ENCODE measurements around the gene UBXN4. TPM values are rescaled to one million over a fixed set of nuclear protein-coding genes. Genes with fewer than 3 reads are reported as not detected.
"Not testable (repeated sequence)": the region's sequence is repeated elsewhere in the genome, so short reads cannot be mapped to it uniquely, and the experiment has no call there.

Gene UBXN4
- total RNA-seq, 1 donor from 2014 or later: 131 TPM

GRCh38 chr2:135792401-135793150, 50.9 kb downstream of the UBXN4 start:
- H3K4me1 Mint-ChIP-seq: peaks cover 11% of the 10 kb centered on the region
- H3K27ac Mint-ChIP-seq: no peak overlapping the region
- H3K27me3 Mint-ChIP-seq (ENCODE audit: low read depth): no peaks in the 10 kb centered on the region
- H3K9me3 Mint-ChIP-seq: no peaks in the 10 kb centered on the region
- H3K4me3 Mint-ChIP-seq: no peak overlapping the region
- H3K36me3 Mint-ChIP-seq: peaks cover 4% of the 10 kb centered on the region
- DNase-seq (ENCODE audit: low spot score in 2 of 2, unreplicated experiment in 2 of 2): no peak
- TF ChIP-seq, protein P1, sequence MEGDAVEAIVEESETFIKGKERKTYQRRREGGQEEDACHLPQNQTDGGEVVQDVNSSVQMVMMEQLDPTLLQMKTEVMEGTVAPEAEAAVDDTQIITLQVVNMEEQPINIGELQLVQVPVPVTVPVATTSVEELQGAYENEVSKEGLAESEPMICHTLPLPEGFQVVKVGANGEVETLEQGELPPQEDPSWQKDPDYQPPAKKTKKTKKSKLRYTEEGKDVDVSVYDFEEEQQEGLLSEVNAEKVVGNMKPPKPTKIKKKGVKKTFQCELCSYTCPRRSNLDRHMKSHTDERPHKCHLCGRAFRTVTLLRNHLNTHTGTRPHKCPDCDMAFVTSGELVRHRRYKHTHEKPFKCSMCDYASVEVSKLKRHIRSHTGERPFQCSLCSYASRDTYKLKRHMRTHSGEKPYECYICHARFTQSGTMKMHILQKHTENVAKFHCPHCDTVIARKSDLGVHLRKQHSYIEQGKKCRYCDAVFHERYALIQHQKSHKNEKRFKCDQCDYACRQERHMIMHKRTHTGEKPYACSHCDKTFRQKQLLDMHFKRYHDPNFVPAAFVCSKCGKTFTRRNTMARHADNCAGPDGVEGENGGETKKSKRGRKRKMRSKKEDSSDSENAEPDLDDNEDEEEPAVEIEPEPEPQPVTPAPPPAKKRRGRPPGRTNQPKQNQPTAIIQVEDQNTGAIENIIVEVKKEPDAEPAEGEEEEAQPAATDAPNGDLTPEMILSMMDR (IDR thresholded peaks at IDR 0.05; ENCODE audit: unreplicated experiment): no peak

DNA sequence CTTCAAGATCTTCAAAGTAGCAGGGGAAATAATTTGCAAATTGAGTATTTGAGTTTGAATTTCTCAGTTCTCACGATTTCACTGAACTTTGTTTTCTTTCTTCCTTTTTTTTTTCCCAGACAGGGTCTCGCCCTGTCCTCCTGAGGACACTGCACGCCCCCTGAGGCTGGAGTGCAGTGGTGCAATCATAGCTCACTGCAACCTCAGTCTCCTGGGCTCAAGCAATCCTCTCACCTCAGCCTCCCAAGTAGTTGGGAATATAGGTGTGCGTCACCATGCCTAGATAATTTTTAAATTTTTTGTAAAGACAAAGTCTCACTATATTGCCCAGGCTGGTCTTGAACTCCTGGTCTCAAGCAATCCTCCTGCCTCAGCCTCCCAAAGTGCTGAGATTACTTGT, 54.0 kb downstream of the UBXN4 start:
- not testable (repeated sequence) for H3K36me3 Mint-ChIP-seq; DNase-seq (ENCODE audit: low spot score in 2 of 2, unreplicated experiment in 2 of 2); H3K9me3 Mint-ChIP-seq; H3K27ac Mint-ChIP-seq; H3K4me3 Mint-ChIP-seq; H3K27me3 Mint-ChIP-seq (ENCODE audit: low read depth)
- H3K4me1 Mint-ChIP-seq: peaks cover 11% of the 10 kb centered on the region

DNA sequence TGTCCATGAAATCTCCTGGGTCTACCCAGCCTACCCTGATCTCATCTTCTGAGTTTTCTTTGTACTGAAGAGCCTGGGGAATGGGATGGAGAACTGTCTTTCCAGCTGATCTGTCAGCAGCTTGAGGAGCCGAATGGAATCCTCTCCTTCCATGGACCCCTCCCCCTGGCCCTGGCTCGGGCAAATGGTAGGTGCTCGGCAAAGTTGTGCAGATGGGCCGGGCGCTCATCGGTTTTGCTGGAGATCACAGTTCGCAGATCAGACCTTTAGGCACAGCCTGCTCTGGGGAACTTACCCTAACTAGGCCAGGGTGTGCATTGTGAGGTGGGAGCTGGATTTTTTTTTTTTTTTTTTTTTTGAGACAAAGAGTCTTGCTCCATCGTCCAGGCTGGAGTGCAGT, 55.0 kb downstream of the UBXN4 start:
- TF ChIP-seq, protein P1 (IDR thresholded peaks at IDR 0.05; ENCODE audit: unreplicated experiment): no peak
- no peak overlapping the region for H3K27ac Mint-ChIP-seq
- no peaks in the 10 kb centered on the region for H3K27me3 Mint-ChIP-seq (ENCODE audit: low read depth)
- peaks cover 6% of the 10 kb centered on the region for H3K4me1 Mint-ChIP-seq
- peaks cover 14% of the 10 kb centered on the region for H3K9me3 Mint-ChIP-seq
- H3K4me3 Mint-ChIP-seq: no peak overlapping the region
- no peak for DNase-seq (ENCODE audit: low spot score in 2 of 2, unreplicated experiment in 2 of 2)
- no peaks in the 10 kb centered on the region for H3K36me3 Mint-ChIP-seq

DNA sequence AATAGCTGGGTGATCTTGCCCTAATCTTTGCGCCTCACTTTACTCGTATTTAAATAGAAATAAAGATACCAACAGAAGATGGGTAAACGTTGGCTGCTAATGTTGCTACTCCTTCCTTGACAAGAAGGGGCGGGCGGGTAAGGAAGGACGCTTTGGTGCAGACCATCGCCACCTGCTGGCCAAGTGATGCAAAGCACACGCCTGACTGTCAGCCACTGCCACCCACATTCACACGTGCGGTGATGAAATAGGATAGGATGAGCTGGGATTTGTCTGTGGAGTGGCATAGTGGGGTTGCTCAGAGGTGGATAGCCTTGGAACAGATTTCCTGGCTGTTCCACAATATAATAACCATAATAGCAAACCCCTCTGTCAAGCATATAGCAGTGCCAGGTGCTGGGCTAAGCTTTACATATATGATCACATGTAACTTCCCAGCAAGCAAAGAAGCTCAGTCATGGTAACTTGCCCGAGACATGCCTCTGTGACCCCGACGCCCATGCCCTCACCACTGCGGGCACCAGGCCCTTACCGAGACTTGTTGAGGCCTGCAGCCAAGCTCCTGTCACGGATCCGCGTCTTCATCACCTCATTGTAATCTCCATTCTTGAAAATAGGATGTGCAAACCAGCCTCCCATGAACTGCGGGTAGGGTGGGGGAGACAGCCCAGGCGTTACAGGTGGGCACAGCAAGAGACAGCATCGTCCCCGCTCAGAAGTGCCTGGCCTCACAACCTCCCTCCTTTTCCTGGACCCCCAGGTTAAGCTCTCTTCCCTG, 56.0 kb downstream of the UBXN4 start:
- peak in 1 of 2 experiments; percentile 74 for DNase-seq (ENCODE audit: low spot score in 2 of 2, unreplicated experiment in 2 of 2)
- Mint-ChIP-seq H3K36me3 (no peaks in the 10 kb centered on the region), H3K4me1 (no peaks in the 10 kb centered on the region), H3K9me3 (peaks cover 18% of the 10 kb centered on the region), H3K27me3 (ENCODE audit: low read depth) (no peaks in the 10 kb centered on the region), H3K27ac (no peak overlapping the region), H3K4me3 (no peak overlapping the region)
- TF ChIP-seq, protein P1 (IDR thresholded peaks at IDR 0.05; ENCODE audit: unreplicated experiment): peak; percentile 81

GRCh38 chr2:135798275-135798705, 56.6 kb downstream of the UBXN4 start:
- Mint-ChIP-seq H3K9me3 (peaks cover 18% of the 10 kb centered on the region), H3K4me1 (no peaks in the 10 kb centered on the region), H3K4me3 (no peak overlapping the region), H3K36me3 (no peaks in the 10 kb centered on the region), H3K27me3 (ENCODE audit: low read depth) (no peaks in the 10 kb centered on the region), H3K27ac (no peak overlapping the region)
- TF ChIP-seq, protein P1 (IDR thresholded peaks at IDR 0.05; ENCODE audit: unreplicated experiment): no peak
- DNase-seq (ENCODE audit: low spot score in 2 of 2, unreplicated experiment in 2 of 2): no peak

DNA sequence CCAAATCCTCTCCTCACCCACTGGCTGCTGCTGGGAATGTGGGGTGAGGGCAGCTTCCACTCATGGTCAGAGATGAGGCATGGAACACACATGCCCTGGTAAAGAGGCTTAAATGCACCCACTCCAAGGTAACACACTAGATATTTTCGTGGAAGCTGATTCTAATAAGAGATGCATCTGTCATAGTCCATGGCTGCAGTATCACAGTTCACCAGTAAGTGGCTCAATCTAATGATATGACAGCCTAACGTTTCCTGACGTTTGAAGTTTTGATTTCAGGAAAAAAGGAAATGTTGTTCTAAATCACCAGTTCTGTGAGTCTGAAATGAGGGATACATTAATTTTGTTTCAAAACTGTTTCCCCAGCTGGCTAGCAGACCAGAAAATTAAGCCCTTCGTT, 57.1 kb downstream of the UBXN4 start:
- no peak overlapping the region for H3K4me3 Mint-ChIP-seq
- peaks cover 18% of the 10 kb centered on the region for H3K9me3 Mint-ChIP-seq
- no peaks in the 10 kb centered on the region for H3K27me3 Mint-ChIP-seq (ENCODE audit: low read depth)
- no peak overlapping the region for H3K27ac Mint-ChIP-seq
- no peaks in the 10 kb centered on the region for H3K36me3 Mint-ChIP-seq
- no peak for DNase-seq (ENCODE audit: low spot score in 2 of 2, unreplicated experiment in 2 of 2)
- H3K4me1 Mint-ChIP-seq: no peaks in the 10 kb centered on the region
- TF ChIP-seq, protein P1 (IDR thresholded peaks at IDR 0.05; ENCODE audit: unreplicated experiment): peak; percentile 30
